ENCODE data around the gene EFCAB10.

Gene EFCAB10

GRCh38 chr7:105617280-105618015, 36.2 kb upstream of the EFCAB10 start:
- Histone ChIP-seq H3K9me3 (ENCODE audit: insufficient read depth, low read length) (no peaks in the 10 kb centered on the region), H3K36me3 (ENCODE audit: low read length) (no peaks in the 10 kb centered on the region), H3K9ac (ENCODE audit: low read length) (no peak overlapping the region), H3K27me3 (ENCODE audit: low read length) (no peaks in the 10 kb centered on the region), H2AFZ (ENCODE audit: low read depth, low read length, severe bottlenecking) (no peak overlapping the region), H3K9me2 (replicated peaks; ENCODE audit: insufficient read depth, low read length) (no peaks in the 10 kb centered on the region), H4K20me1 (ENCODE audit: low read depth, low read length) (no peaks in the 10 kb centered on the region), H3K79me2 (ENCODE audit: insufficient read depth, low read length) (no peaks in the 10 kb centered on the region), H3K4me3 (ENCODE audit: insufficient read depth, low read length, poor library complexity, severe bottlenecking) (no peak overlapping the region), H3K27ac (ENCODE audit: low read depth, low read length) (no peak overlapping the region), H3K4me2 (ENCODE audit: low read depth, low read length, poor library complexity, severe bottlenecking) (no peak overlapping the region), H3F3A (ENCODE audit: insufficient read depth) (no peaks in the 10 kb centered on the region)
- TF ChIP-seq, protein P1, sequence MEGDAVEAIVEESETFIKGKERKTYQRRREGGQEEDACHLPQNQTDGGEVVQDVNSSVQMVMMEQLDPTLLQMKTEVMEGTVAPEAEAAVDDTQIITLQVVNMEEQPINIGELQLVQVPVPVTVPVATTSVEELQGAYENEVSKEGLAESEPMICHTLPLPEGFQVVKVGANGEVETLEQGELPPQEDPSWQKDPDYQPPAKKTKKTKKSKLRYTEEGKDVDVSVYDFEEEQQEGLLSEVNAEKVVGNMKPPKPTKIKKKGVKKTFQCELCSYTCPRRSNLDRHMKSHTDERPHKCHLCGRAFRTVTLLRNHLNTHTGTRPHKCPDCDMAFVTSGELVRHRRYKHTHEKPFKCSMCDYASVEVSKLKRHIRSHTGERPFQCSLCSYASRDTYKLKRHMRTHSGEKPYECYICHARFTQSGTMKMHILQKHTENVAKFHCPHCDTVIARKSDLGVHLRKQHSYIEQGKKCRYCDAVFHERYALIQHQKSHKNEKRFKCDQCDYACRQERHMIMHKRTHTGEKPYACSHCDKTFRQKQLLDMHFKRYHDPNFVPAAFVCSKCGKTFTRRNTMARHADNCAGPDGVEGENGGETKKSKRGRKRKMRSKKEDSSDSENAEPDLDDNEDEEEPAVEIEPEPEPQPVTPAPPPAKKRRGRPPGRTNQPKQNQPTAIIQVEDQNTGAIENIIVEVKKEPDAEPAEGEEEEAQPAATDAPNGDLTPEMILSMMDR (IDR thresholded peaks at IDR 0.05; ENCODE audit: insufficient read depth, low read length, poor library complexity, severe bottlenecking): no peak
- TF ChIP-seq EZH2phosphoT487 (conservative IDR thresholded peaks at IDR 0.05; ENCODE audit: low read length): no peak

- Histone ChIP-seq H3K27me3 (ENCODE audit: low read length) (no peaks in the 10 kb centered on the region), H3K27ac (ENCODE audit: low read depth, low read length) (no peak overlapping the region), H3K4me3 (ENCODE audit: insufficient read depth, low read length, poor library complexity, severe bottlenecking) (no peak overlapping the region), H3K9ac (ENCODE audit: low read length) (no peak overlapping the region), H3K4me2 (ENCODE audit: low read depth, low read length, poor library complexity, severe bottlenecking) (no peak overlapping the region), H2AFZ (ENCODE audit: low read depth, low read length, severe bottlenecking) (no peak overlapping the region), H3K36me3 (ENCODE audit: low read length) (no peaks in the 10 kb centered on the region), H4K20me1 (ENCODE audit: low read depth, low read length) (no peaks in the 10 kb centered on the region), H3F3A (ENCODE audit: insufficient read depth) (no peaks in the 10 kb centered on the region), H3K79me2 (ENCODE audit: insufficient read depth, low read length) (no peaks in the 10 kb centered on the region), H3K9me3 (ENCODE audit: insufficient read depth, low read length) (no peaks in the 10 kb centered on the region), H3K9me2 (replicated peaks; ENCODE audit: insufficient read depth, low read length) (no peaks in the 10 kb centered on the region)
- TF ChIP-seq, protein P1 (IDR thresholded peaks at IDR 0.05; ENCODE audit: insufficient read depth, low read length, poor library complexity, severe bottlenecking): no peak
- no peak for TF ChIP-seq EZH2phosphoT487 (conservative IDR thresholded peaks at IDR 0.05; ENCODE audit: low read length)
These were observed 33.1 kb upstream of the EFCAB10 start for GRCh38 chr7:105614341-105614840.

DNA sequence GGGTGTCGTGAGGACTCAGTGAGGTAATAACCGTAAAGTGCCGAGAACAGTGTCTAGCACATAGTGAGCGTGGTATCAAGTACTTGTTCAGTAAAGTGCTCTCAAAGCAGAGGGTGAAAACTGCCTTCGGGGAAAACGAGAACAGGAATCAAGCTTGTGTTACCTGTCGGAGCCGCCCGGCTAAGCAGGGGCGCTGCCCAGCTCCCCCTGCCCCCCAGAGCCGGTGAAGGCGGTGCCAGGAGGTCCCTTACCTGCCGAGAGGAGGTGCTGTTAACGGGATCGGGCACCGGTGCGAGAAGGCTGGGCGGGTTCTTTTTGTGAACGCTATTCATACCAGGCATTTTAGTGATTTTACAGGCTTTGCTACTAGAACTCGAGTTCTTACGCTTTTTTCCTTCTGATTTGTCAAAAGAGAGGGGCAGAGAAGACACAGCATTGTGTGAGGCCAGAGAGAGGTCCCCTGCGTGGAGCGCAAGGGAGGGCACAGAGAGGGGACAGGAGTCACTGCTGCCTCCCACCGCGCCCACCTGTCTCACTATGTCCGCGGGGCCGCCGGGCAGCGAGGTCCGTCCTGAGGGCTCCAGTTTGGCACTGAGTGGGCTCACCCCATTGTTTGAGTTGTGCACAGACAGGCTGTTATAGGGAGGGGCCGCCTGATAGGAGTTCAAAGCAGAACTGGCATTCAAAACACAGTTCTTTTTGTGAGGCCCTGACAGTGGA, 32.5 kb upstream of the EFCAB10 start:
- Histone ChIP-seq H3K4me3 (ENCODE audit: insufficient read depth, low read length, poor library complexity, severe bottlenecking) (no peak overlapping the region), H3K9me2 (replicated peaks; ENCODE audit: insufficient read depth, low read length) (no peaks in the 10 kb centered on the region), H3K4me2 (ENCODE audit: low read depth, low read length, poor library complexity, severe bottlenecking) (no peak overlapping the region), H3K36me3 (ENCODE audit: low read length) (no peaks in the 10 kb centered on the region), H2AFZ (ENCODE audit: low read depth, low read length, severe bottlenecking) (no peak overlapping the region), H3F3A (ENCODE audit: insufficient read depth) (no peaks in the 10 kb centered on the region), H4K20me1 (ENCODE audit: low read depth, low read length) (no peaks in the 10 kb centered on the region), H3K9me3 (ENCODE audit: insufficient read depth, low read length) (no peaks in the 10 kb centered on the region), H3K9ac (ENCODE audit: low read length) (no peak overlapping the region), H3K27me3 (ENCODE audit: low read length) (no peaks in the 10 kb centered on the region), H3K79me2 (ENCODE audit: insufficient read depth, low read length) (no peaks in the 10 kb centered on the region), H3K27ac (ENCODE audit: low read depth, low read length) (no peak overlapping the region)
- no peak for TF ChIP-seq EZH2phosphoT487 (conservative IDR thresholded peaks at IDR 0.05; ENCODE audit: low read length)
- TF ChIP-seq, protein P1 (IDR thresholded peaks at IDR 0.05; ENCODE audit: insufficient read depth, low read length, poor library complexity, severe bottlenecking): no peak
